ENCODE data around the gene ITGBL1. TPM values are rescaled to one million over a fixed set of nuclear protein-coding genes. Genes with fewer than 3 reads are reported as not detected.
A peak's percentile ranks its signal among the peaks of the same experiment; 100 is the strongest.

Gene ITGBL1
- total RNA-seq, 2 donors from 2014 or later: not detected

DNA sequence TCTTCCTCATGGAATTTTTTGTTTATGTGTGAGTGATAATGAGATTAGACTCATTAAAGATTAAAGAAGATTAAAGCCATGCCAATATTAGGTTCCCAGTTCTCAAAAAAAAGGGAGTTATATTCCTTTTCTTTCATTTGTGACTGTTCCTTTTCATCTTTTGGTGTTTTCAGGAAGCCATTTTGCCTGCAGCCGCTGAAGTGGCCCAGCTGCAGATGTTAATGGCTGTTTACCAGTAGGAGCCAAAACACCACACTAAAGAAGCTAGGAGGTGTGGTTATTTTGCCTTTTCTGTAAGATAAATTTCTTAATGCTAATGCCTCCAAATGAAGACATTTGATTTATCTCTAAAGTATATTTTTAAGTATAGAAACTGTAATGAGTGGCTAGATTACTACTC lies 36.3 kb downstream of the ITGBL1 start:
- no peaks in the 10 kb centered on the region for H3K36me3 Mint-ChIP-seq
- peaks cover 0 to 5% of the 10 kb centered on the region in 2 donors for H3K9me3 Mint-ChIP-seq
- DNase-seq (ENCODE audit: low spot score in 2 of 2) (no peak), ATAC-seq (no peak)
- no peak overlapping the region for H3K27ac Mint-ChIP-seq

GRCh38 chr13:101489643-101490405 lies 37.3 kb downstream of the ITGBL1 start:
- Mint-ChIP-seq H3K36me3 (no peaks in the 10 kb centered on the region), H3K27ac (no peak overlapping the region), H3K9me3 (peaks cover 0 to 5% of the 10 kb centered on the region in 2 donors)
- DNase-seq (ENCODE audit: low spot score in 2 of 2) (no peak), ATAC-seq (no peak)

- no peak overlapping the region for H3K27ac Mint-ChIP-seq
- ATAC-seq (no peak), DNase-seq (ENCODE audit: low spot score in 2 of 2) (no peak)
- H3K9me3 Mint-ChIP-seq: peaks cover 0 to 5% of the 10 kb centered on the region in 2 donors
- H3K36me3 Mint-ChIP-seq: no peaks in the 10 kb centered on the region
These were observed 38.0 kb downstream of the ITGBL1 start for GRCh38 chr13:101490406-101491015.

DNA sequence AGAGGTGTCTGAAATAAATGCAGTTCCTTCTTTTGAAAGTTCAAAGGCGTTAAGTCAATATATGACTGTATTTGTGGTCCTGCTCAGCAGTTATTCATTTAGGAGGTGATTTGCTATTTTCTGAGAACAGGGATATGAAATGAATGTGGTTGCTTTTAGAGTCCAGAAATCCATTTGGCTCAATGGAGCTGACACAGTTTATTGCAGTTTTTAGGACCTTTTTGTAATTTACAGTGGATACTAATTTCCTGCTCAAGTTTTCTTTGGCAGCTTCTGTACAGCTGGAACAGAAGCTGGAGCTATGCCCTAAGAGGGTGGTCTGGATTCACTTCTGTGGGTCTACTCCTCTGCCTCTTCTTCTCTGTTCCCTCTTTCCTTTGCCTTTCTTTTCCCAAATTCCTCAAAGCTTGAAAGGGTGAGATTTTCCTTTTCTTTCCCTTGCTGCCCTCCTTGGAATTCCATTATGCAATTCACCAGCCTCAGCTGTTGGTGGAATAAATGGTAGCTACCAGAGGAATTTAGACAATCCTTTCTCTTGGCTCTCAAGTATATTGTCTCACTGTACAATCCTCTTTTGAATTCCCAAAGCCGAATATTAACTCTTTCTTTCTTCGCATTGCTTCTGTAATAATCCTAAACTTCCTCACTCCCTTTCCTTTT lies 39.9 kb downstream of the ITGBL1 start:
- Mint-ChIP-seq H3K36me3 (no peaks in the 10 kb centered on the region), H3K27ac (no peak overlapping the region), H3K9me3 (no peaks in the 10 kb centered on the region)
- DNase-seq (ENCODE audit: low spot score in 2 of 2) (no peak), ATAC-seq (no peak)

DNA sequence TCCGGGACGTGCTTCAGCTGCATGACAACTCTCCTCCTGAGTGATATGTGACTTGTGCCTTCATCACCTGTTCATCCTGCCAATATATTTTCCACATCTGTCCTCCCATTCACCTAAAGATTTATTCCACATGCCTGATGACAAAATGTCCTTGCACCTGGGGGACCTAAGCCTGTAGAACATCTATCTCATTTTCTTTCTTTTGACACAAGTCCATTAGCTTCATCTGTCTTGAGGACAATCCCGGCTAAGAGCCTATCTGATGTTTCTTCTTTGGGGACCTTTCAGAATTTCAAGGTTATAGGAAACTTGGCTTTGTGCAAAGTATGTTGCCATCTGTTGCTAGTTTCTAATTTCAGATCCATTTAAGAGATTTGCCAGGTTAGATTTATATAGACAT lies 41.1 kb downstream of the ITGBL1 start:
- Mint-ChIP-seq H3K27ac (no peak overlapping the region), H3K36me3 (no peaks in the 10 kb centered on the region), H3K9me3 (no peaks in the 10 kb centered on the region)
- no peak for ATAC-seq
- no peak for DNase-seq (ENCODE audit: low spot score in 2 of 2)

DNA sequence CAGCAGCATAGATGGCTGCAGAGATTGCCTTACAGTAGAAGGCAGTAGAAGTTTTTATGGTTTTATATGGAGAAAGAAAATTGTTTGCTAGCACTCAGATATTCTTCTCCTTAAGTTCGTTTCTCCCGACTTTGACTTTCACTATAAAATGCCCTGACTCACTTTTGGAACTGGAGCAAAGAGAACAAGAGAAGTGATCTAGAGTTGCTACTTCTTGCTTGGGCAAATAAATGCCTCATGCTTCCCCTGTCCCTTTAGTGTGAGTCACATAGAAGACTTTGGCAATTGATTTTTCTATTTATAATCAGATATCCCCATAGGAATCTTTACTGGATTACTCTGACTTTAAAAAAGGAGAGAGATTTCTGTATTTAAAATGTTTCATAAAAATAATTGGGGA lies 46.9 kb downstream of the ITGBL1 start:
- ATAC-seq: no peak
- no peaks in the 10 kb centered on the region for H3K36me3 Mint-ChIP-seq
- no peak overlapping the region for H3K27ac Mint-ChIP-seq
- DNase-seq (ENCODE audit: low spot score in 2 of 2): no peak
- H3K9me3 Mint-ChIP-seq: no peaks in the 10 kb centered on the region

GRCh38 chr13:101502618-101503017 lies 50.1 kb downstream of the ITGBL1 start:
- H3K36me3 Mint-ChIP-seq: no peaks in the 10 kb centered on the region
- no peak overlapping the region for H3K27ac Mint-ChIP-seq
- no peak for ATAC-seq
- no peaks in the 10 kb centered on the region for H3K9me3 Mint-ChIP-seq
- DNase-seq (ENCODE audit: low spot score in 2 of 2): no peak

GRCh38 chr13:101511161-101511560 lies 58.7 kb downstream of the ITGBL1 start:
- ATAC-seq: no peak
- Mint-ChIP-seq H3K9me3 (no peaks in the 10 kb centered on the region), H3K36me3 (no peaks in the 10 kb centered on the region), H3K27ac (no peak overlapping the region)
- no peak for DNase-seq (ENCODE audit: low spot score in 2 of 2)

DNA sequence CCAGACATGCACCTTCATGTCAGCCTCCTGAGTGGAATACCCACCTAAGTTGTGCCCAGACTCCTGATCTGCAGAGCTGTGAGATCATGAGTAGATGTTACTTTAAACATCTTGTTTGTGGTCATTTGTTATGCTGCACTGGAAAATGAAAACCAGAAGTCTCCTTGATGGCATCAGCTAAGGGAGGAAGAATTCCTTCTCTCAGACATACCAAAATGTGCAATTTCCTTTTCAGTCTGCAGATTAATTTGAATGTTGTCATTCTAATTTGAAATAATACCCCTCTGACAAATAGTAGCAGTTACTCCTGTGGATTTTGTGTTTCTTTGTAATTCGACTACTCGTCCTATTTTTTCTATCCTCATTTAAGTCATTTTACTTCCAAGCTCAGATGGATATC lies 59.3 kb downstream of the ITGBL1 start:
- DNase-seq (ENCODE audit: low spot score in 2 of 2): no peak
- ATAC-seq: no peak
- no peak overlapping the region for H3K27ac Mint-ChIP-seq
- no peaks in the 10 kb centered on the region for H3K36me3 Mint-ChIP-seq
- H3K9me3 Mint-ChIP-seq: no peaks in the 10 kb centered on the region

DNA sequence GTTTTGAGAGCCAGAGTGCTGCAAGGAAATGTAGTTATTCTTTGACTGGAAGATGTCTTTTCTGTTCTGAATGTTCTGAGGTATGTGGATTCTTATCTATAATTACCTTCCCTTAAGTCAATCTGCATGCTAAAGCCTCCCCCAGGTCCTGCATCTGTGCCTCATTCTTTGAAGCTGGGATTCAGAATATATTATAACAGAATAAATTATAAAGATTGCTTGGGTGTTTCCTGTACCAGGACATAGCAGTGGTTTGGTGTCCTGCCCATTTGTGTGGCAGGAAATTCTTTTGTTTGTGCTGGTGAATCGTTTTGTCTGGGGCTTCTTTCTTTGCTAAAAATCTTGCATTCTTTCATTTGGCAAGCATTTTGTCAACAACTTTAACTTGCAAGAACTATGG lies 60.2 kb downstream of the ITGBL1 start:
- Mint-ChIP-seq H3K27ac (no peak overlapping the region), H3K9me3 (no peaks in the 10 kb centered on the region), H3K36me3 (no peaks in the 10 kb centered on the region)
- no peak for DNase-seq (ENCODE audit: low spot score in 2 of 2)
- ATAC-seq: no peak

GRCh38 chr13:101514100-101514499 lies 61.6 kb downstream of the ITGBL1 start:
- Mint-ChIP-seq H3K36me3 (no peaks in the 10 kb centered on the region), H3K9me3 (no peaks in the 10 kb centered on the region), H3K27ac (no peak overlapping the region)
- DNase-seq (ENCODE audit: low spot score in 2 of 2): no peak
- ATAC-seq: no peak

GRCh38 chr13:101514695-101515275 lies 62.3 kb downstream of the ITGBL1 start:
- ATAC-seq (no peak), DNase-seq (ENCODE audit: low spot score in 2 of 2) (no peak)
- Mint-ChIP-seq H3K9me3 (no peaks in the 10 kb centered on the region), H3K27ac (no peak overlapping the region), H3K36me3 (no peaks in the 10 kb centered on the region)

DNA sequence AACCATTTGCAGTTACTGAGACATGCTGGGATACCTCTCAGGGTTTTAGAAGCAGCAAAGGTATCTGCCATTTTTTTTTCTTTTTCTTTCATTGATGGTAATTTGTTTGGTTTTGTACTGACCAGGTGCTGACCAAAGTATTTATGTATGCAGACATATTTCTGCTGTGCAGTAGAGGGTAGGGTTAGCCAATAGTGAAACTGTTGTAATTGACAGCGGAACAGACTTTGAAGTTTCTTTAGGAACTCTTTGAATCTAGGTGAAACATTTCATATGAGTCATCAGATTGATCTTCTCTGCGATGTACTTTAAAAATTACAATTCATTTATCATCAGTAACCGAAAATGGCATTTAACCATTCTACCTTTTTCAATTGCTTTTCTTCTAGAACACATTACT lies 63.0 kb downstream of the ITGBL1 start:
- Mint-ChIP-seq H3K9me3 (no peaks in the 10 kb centered on the region), H3K27ac (no peak overlapping the region), H3K36me3 (no peaks in the 10 kb centered on the region)
- ATAC-seq (peak in 1 of 2 donors; percentile 59), DNase-seq (ENCODE audit: low spot score in 2 of 2) (no peak)

- ATAC-seq (no peak), DNase-seq (ENCODE audit: low spot score in 2 of 2) (no peak)
- Mint-ChIP-seq H3K27ac (no peak overlapping the region), H3K9me3 (no peaks in the 10 kb centered on the region), H3K36me3 (no peaks in the 10 kb centered on the region)
These were observed 63.8 kb downstream of the ITGBL1 start for GRCh38 chr13:101516262-101516661.

- H3K27ac Mint-ChIP-seq: no peak overlapping the region
- H3K9me3 Mint-ChIP-seq: no peaks in the 10 kb centered on the region
- DNase-seq (ENCODE audit: low spot score in 2 of 2) (no peak), ATAC-seq (peak; percentile 81 to 89)
- no peaks in the 10 kb centered on the region for H3K36me3 Mint-ChIP-seq
These were observed 68.2 kb downstream of the ITGBL1 start for GRCh38 chr13:101520672-101521071.

- Mint-ChIP-seq H3K27ac (no peak overlapping the region), H3K36me3 (no peaks in the 10 kb centered on the region), H3K9me3 (no peaks in the 10 kb centered on the region)
- ATAC-seq (no peak), DNase-seq (ENCODE audit: low spot score in 2 of 2) (no peak)
These were observed 68.9 kb downstream of the ITGBL1 start for GRCh38 chr13:101521371-101521770.

DNA sequence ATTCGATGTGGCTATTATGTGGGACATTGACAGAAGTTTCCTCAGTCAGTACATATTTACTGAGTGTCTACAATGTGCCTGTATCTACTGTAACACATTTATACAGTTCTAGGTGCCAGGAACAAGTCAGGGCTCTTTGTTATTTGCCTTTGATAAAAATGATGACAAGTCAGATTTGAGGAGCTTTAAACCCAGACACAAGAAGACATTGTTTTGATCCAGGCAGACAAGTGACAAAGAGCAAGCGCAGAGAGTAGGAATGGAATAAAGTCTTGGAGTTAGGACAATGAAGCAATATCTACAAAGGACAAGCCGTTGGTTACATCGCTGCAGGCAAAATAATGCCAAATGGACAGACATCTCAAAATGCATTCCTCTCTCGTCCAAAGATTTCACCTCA lies 70.1 kb downstream of the ITGBL1 start:
- ATAC-seq: no peak
- Mint-ChIP-seq H3K27ac (no peak overlapping the region), H3K9me3 (no peaks in the 10 kb centered on the region)

More for the DNA sequence above, 70.1 kb downstream of the ITGBL1 start:
- DNase-seq (ENCODE audit: low spot score in 2 of 2): no peak
- H3K36me3 Mint-ChIP-seq: no peaks in the 10 kb centered on the region

All from activated naive CD4-positive, alpha-beta T cell treated with anti-CD3 and anti-CD28 coated beads, Interleukin-2, amount 50 U/mL, for 72 hours (primary cell).